WTC11 (cell line): Measurements from ENCODE around the gene CST9. TPM values are rescaled to one million over a fixed set of nuclear protein-coding genes. Genes with fewer than 3 reads are reported as not detected.

ENCODE experiments used
- ATAC-seq: fragments of 200-7000 bp; cut with Tn5 transposase; 2 replicates; pipeline ENCODE4 v1.10.0; 2021; ENCODE audit warnings: mild to moderate bottlenecking, moderate library complexity
- CTCF ChIA-PET: fragments of 300-600 bp; sonication (Branson Sonifier 250); formaldehyde crosslinking; loops from one replicate; lab custom pipeline; 2021; ENCODE audit warnings: antibody characterized with exemption; lab: Charles Lee
- POLR2A ChIA-PET: fragments of 350-600 bp; sonication (Branson Sonifier 250); formaldehyde crosslinking; loops from one replicate; lab custom pipeline; 2021; ENCODE audit warnings: antibody characterized with exemption; lab: Charles Lee
- DNase-seq: peaks from one replicate; pipeline ENCODE4 v3.0.0; 2021; ENCODE audit warnings: low spot score
- H3K27ac Mint-ChIP-seq: 2 replicates; pipeline ENCODE4 v1.8.0; 2021; ENCODE audit warnings: mixed read lengths
- H3K27me3 Mint-ChIP-seq: 2 replicates; pipeline ENCODE4 v1.8.0; 2021; ENCODE audit warnings: low read depth, mild to moderate bottlenecking, moderate library complexity, mixed read lengths
- H3K36me3 Mint-ChIP-seq: 2 replicates; pipeline ENCODE4 v1.8.0; 2021; ENCODE audit warnings: mixed read lengths
- H3K4me1 Mint-ChIP-seq: 2 replicates; pipeline ENCODE4 v1.8.0; 2022; ENCODE audit warnings: mixed read lengths
- H3K4me3 Mint-ChIP-seq: 2 replicates; pipeline ENCODE4 v1.8.0; 2021; ENCODE audit warnings: mild to moderate bottlenecking, moderate library complexity, mixed read lengths
- H3K9me3 Mint-ChIP-seq: 2 replicates; pipeline ENCODE4 v1.8.0; 2021; ENCODE audit warnings: mixed read lengths
- ATF1 ChIP-seq: sonication (generic); formaldehyde crosslinking; IDR thresholded peaks from 2 replicates; pipeline ENCODE4 v1.8.1; 2023; ENCODE audit warnings: mild to moderate bottlenecking, moderate library complexity, missing genetic modification reagents
- CDX4 ChIP-seq: fragments of 250-450 bp; sonication (Bioruptor Pico); IDR thresholded peaks from 2 replicates; pipeline ENCODE4 v1.9.0; 2021; ENCODE audit warnings: moderate library complexity, mild to moderate bottlenecking, inconsistent platforms, borderline replicate concordance
- E2F5 ChIP-seq: sonication (generic); formaldehyde crosslinking; IDR thresholded peaks from 2 replicates; pipeline ENCODE4 v1.8.1; 2022; ENCODE audit warnings: mild to moderate bottlenecking, moderate library complexity, missing genetic modification reagents
- ELF4 ChIP-seq: sonication (generic); formaldehyde crosslinking; IDR thresholded peaks from 2 replicates; pipeline ENCODE4 v1.8.1; 2022; ENCODE audit warnings: low read depth, mild to moderate bottlenecking, moderate library complexity, missing genetic modification reagents
- ESRRA ChIP-seq: sonication (generic); formaldehyde crosslinking; IDR thresholded peaks from 2 replicates; pipeline ENCODE4 v1.8.1; 2022; ENCODE audit warnings: mild to moderate bottlenecking, missing genetic modification reagents, borderline replicate concordance
- FOXK1 ChIP-seq: sonication (generic); formaldehyde crosslinking; IDR thresholded peaks from 2 replicates; pipeline ENCODE4 v1.8.0; 2022; ENCODE audit warnings: mild to moderate bottlenecking, moderate library complexity, missing genetic modification reagents
- FOXP4 ChIP-seq: sonication (generic); formaldehyde crosslinking; IDR thresholded peaks from 2 replicates; pipeline ENCODE4 v1.8.0; 2022; ENCODE audit warnings: mild to moderate bottlenecking, missing genetic modification reagents
- GRHL2 ChIP-seq: fragments of 250-450 bp; sonication (Bioruptor Pico); IDR thresholded peaks from 2 replicates; pipeline ENCODE4 v1.8.0; 2022; ENCODE audit warnings: mild to moderate bottlenecking, moderate library complexity; ENCODE audit not compliant: insufficient replicate concordance, severe bottlenecking
- MLX ChIP-seq: sonication (generic); formaldehyde crosslinking; IDR thresholded peaks from 2 replicates; pipeline ENCODE4 v1.8.1; 2023; ENCODE audit warnings: mild to moderate bottlenecking, missing genetic modification reagents, moderate library complexity
- PRDM15 ChIP-seq: sonication (generic); formaldehyde crosslinking; IDR thresholded peaks from 2 replicates; pipeline ENCODE4 v1.8.0; 2022; ENCODE audit warnings: missing genetic modification reagents
- TCF7 ChIP-seq: sonication (generic); formaldehyde crosslinking; IDR thresholded peaks from 2 replicates; pipeline ENCODE4 v1.8.0; 2022; ENCODE audit warnings: mild to moderate bottlenecking, low read depth, missing genetic modification reagents, moderate library complexity
- TEAD4 ChIP-seq: sonication (generic); formaldehyde crosslinking; IDR thresholded peaks from 2 replicates; pipeline ENCODE4 v1.8.0; 2022; ENCODE audit warnings: mild to moderate bottlenecking, missing genetic modification reagents
- USF2 ChIP-seq: sonication (generic); formaldehyde crosslinking; IDR thresholded peaks from 2 replicates; pipeline ENCODE4 v1.8.1; 2023; ENCODE audit warnings: mild to moderate bottlenecking, missing genetic modification reagents, moderate library complexity
- ZBTB21 ChIP-seq: sonication (generic); formaldehyde crosslinking; IDR thresholded peaks from 2 replicates; pipeline ENCODE4 v1.8.1; 2023; ENCODE audit warnings: mild to moderate bottlenecking, missing genetic modification reagents, borderline replicate concordance
- ZNF121 ChIP-seq: sonication (generic); formaldehyde crosslinking; IDR thresholded peaks from 2 replicates; pipeline ENCODE4 v1.8.0; 2023; ENCODE audit warnings: missing genetic modification reagents
- ZNF219 ChIP-seq: sonication (generic); formaldehyde crosslinking; IDR thresholded peaks from 2 replicates; pipeline ENCODE4 v1.8.0; 2023; ENCODE audit warnings: missing genetic modification reagents, mild to moderate bottlenecking, borderline replicate concordance
- ZNF416 ChIP-seq: fragments of 250-450 bp; sonication (Bioruptor Pico); IDR thresholded peaks from 2 replicates; pipeline ENCODE4 v1.9.0; 2021; ENCODE audit warnings: mild to moderate bottlenecking, inconsistent platforms
- ZNF532 ChIP-seq: fragments of 250-450 bp; sonication (Bioruptor Pico); IDR thresholded peaks from 2 replicates; pipeline ENCODE4 v1.9.0; 2021; ENCODE audit warnings: mild to moderate bottlenecking, borderline replicate concordance
- ZNF671 ChIP-seq: fragments of 250-450 bp; sonication (Bioruptor Pico); IDR thresholded peaks from 2 replicates; pipeline ENCODE4 v1.8.0; 2021; ENCODE audit warnings: mild to moderate bottlenecking
- total RNA-seq: library from RNA; stranded (reverse); gene quantifications from 3 replicates; pipeline ENCODE4 v1.2.3, GENCODE V29; 2021
- TF ChIP-seq, protein P1 (sequence below): sonication (generic); formaldehyde crosslinking; IDR thresholded peaks from 2 replicates; pipeline ENCODE4 v1.8.0; 2022; ENCODE audit warnings: mild to moderate bottlenecking, missing genetic modification reagents

Gene CST9
- total RNA-seq, 1 experiment from 2014 or later, result not detected

- peaks cover 28% of the 10 kb centered on the region for H3K4me1 Mint-ChIP-seq
- H3K36me3 Mint-ChIP-seq, result peaks cover 12% of the 10 kb centered on the region; the same call in 1 of the 2 replicates
- ATAC-seq, result no peak
- TF ChIP-seq ESRRA (CRISPR knock-in tag) (no peak), MLX (CRISPR knock-in tag) (no peak), TEAD4 (CRISPR knock-in tag) (no peak), ATF1 (CRISPR knock-in tag) (no peak), ZNF219 (CRISPR knock-in tag) (no peak), USF2 (CRISPR knock-in tag) (no peak), ZNF121 (CRISPR knock-in tag) (no peak), E2F5 (no peak), FOXP4 (CRISPR knock-in tag) (no peak), ZNF416 (CRISPR knock-in tag) (no peak), CDX4 (CRISPR knock-in tag) (no peak), ZNF532 (CRISPR knock-in tag) (no peak), TCF7 (CRISPR knock-in tag) (no peak), PRDM15 (CRISPR knock-in tag) (no peak), GRHL2 (CRISPR knock-in tag) (no peak), ZBTB21 (CRISPR knock-in tag) (no peak), FOXK1 (CRISPR knock-in tag) (no peak), ELF4 (CRISPR knock-in tag) (no peak), ZNF671 (CRISPR knock-in tag) (no peak)
- TF ChIP-seq, protein P1, sequence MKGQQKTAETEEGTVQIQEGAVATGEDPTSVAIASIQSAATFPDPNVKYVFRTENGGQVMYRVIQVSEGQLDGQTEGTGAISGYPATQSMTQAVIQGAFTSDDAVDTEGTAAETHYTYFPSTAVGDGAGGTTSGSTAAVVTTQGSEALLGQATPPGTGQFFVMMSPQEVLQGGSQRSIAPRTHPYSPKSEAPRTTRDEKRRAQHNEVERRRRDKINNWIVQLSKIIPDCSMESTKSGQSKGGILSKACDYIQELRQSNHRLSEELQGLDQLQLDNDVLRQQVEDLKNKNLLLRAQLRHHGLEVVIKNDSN, result no peak
- ChIA-PET CTCF (interaction anchor here (0.6 to 4.8 kb wide), 6 partner anchors 13 to 143 kb away, joined by 3 to 38 read pairs (median 3); no protein-coding TSS in a partner anchor), POLR2A (no interaction called here)
- DNase-seq, result no peak
- peaks cover 35% of the 10 kb centered on the region for H3K27me3 Mint-ChIP-seq
- H3K9me3 Mint-ChIP-seq, result peaks cover 13% of the 10 kb centered on the region
- H3K27ac Mint-ChIP-seq, result no peak overlapping the region
- no peak overlapping the region for H3K4me3 Mint-ChIP-seq
Observed at GRCh38 chr20:23585808-23586734, 19.6 kb downstream of the CST9 start.
